ENCODE data around the gene TMEM8B.

GRCh38 chr9:35798658-35799374 is 30.2 kb upstream of the TMEM8B start:
- TF ChIP-seq, protein P1, sequence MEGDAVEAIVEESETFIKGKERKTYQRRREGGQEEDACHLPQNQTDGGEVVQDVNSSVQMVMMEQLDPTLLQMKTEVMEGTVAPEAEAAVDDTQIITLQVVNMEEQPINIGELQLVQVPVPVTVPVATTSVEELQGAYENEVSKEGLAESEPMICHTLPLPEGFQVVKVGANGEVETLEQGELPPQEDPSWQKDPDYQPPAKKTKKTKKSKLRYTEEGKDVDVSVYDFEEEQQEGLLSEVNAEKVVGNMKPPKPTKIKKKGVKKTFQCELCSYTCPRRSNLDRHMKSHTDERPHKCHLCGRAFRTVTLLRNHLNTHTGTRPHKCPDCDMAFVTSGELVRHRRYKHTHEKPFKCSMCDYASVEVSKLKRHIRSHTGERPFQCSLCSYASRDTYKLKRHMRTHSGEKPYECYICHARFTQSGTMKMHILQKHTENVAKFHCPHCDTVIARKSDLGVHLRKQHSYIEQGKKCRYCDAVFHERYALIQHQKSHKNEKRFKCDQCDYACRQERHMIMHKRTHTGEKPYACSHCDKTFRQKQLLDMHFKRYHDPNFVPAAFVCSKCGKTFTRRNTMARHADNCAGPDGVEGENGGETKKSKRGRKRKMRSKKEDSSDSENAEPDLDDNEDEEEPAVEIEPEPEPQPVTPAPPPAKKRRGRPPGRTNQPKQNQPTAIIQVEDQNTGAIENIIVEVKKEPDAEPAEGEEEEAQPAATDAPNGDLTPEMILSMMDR (IDR thresholded peaks at IDR 0.05; ENCODE audit: low read length) = no peak
- no peak for TF ChIP-seq EZH2 (optimal IDR thresholded peaks at IDR 0.05; ENCODE audit: low read depth, low read length)
- no peak for TF ChIP-seq EZH2phosphoT487 (IDR thresholded peaks at IDR 0.05; ENCODE audit: low read length)
